HT1080 (cell line): ENCODE results near the gene FAM107B. TPM values are rescaled to one million over a fixed set of nuclear protein-coding genes. Genes with fewer than 3 reads are reported as not detected.

Source experiments
- small RNA-seq: library from RNA; depleted of rRNA; stranded (forward); fragments of <200 nt; gene quantifications from one replicate; pipeline ENCODE3, GENCODE V24; 2014
- total RNA-seq: library from RNA; depleted of rRNA; stranded (reverse); fragments of >200 nt; shearing (Covaris generic); gene quantifications from 2 replicates; pipeline ENCODE4 v1.2.3, GENCODE V29; 2014; rRNA removed

FAM107B gene
- total RNA-seq, 1 experiment from 2014 or later: 9.8 TPM

Small RNAs within 50 kb of the gene (small RNA-seq; reads per million reads assigned to genes)
- gene RNA5SP302: not detected

Other genes starting within 250 kb of the FAM107B start
- gene CDNF, start 63.1 kb upstream of the FAM107B start, total RNA-seq: 0.10 and 0.77 TPM in 2 replicates
- gene HSPA14, start 63.4 kb upstream of the FAM107B start, total RNA-seq: 32.3 and 33.0 TPM in 2 replicates
- gene MSANTD7, start 63.4 kb upstream of the FAM107B start, total RNA-seq: 25.9 and 26.1 TPM in 2 replicates
- 26.4 and 36.1 TPM in 2 replicates for gene SUV39H2, start 104.0 kb upstream of the FAM107B start, total RNA-seq
- 4.6 and 10.4 TPM in 2 replicates for gene DCLRE1C, start 179.2 kb upstream of the FAM107B start, total RNA-seq
- not detected in 2 replicates for gene MEIG1, start 184.5 kb upstream of the FAM107B start, total RNA-seq